HEK293 (cell line): Measurements from ENCODE around the gene NTSR1.

Source experiments
- CTCF ChIA-PET: fragments of 350-600 bp; formaldehyde crosslinking; extraction: SDS; loops from one replicate; lab custom pipeline; 2021; ENCODE audit warnings: antibody characterized with exemption; lab: Yijun Ruan, JAX
- POLR2A ChIA-PET: fragments of 300-600 bp; formaldehyde crosslinking; extraction: SDS; loops from one replicate; lab custom pipeline; 2020; ENCODE audit warnings: antibody characterized with exemption, inconsistent platforms; lab: Yijun Ruan, JAX
- H3K27ac ChIP-seq: fragments of 200-500 bp; sonication (Bioruptor generic); 2 replicates; pipeline ENCODE4 v1.5.1; 2014; ENCODE audit warnings: low read depth, low read length, control low read depth, inconsistent platforms; ENCODE audit errors: extremely low read depth
- H3K36me3 ChIP-seq, 2 experiments: fragments of 200-500 bp in 1 of 2; sonication (Bioruptor generic) in 1 of 2; 1 replicate in 1 of 2; 2 replicates in 1 of 2; pipeline ENCODE4 v1.5.1; 2014 to 2017; ENCODE audit warnings: inconsistent platforms in 2 of 2, low read length in 2 of 2; ENCODE audit not compliant: control insufficient read depth in 2 of 2, insufficient read depth in 1 of 2
- H3K4me1 ChIP-seq: fragments of 200-500 bp; sonication (Bioruptor generic); 2 replicates; pipeline ENCODE4 v1.5.1; 2014; ENCODE audit warnings: mild to moderate bottlenecking, low read length, inconsistent platforms; ENCODE audit not compliant: control insufficient read depth, insufficient read depth
- H3K4me3 ChIP-seq: 2 replicates; pipeline ENCODE4 v1.5.1; 2011; ENCODE audit warnings: low read depth, mild to moderate bottlenecking, control low read depth, low read length, moderate library complexity
- H3K9me3 ChIP-seq: fragments of 200-500 bp; sonication (Bioruptor generic); 2 replicates; pipeline ENCODE4 v1.5.1; 2014; ENCODE audit warnings: low read depth, low read length, inconsistent platforms; ENCODE audit not compliant: control insufficient read depth, insufficient read depth
- KLF9 ChIP-seq: fragments of 450-650 bp; formaldehyde crosslinking; IDR thresholded peaks from 2 replicates; pipeline ENCODE4 v1.5.1; 2016; ENCODE audit warnings: missing biosample characterization, missing genetic modification characterization, low read depth
- ZBTB17 ChIP-seq: fragments of 450-650 bp; formaldehyde crosslinking; IDR thresholded peaks from 2 replicates; pipeline ENCODE4 v1.5.1; 2016; ENCODE audit warnings: missing biosample characterization, missing genetic modification characterization
- ZBTB8A ChIP-seq: fragments of 450-650 bp; formaldehyde crosslinking; IDR thresholded peaks from 2 replicates; pipeline ENCODE4 v1.5.1; 2016; ENCODE audit warnings: missing biosample characterization, missing genetic modification characterization
- ZNF112 ChIP-seq: fragments of 450-650 bp; formaldehyde crosslinking; IDR thresholded peaks from 2 replicates; pipeline ENCODE4 v1.5.0; 2017; ENCODE audit warnings: missing biosample characterization, missing genetic modification characterization
- ZNF132 ChIP-seq: fragments of 450-650 bp; formaldehyde crosslinking; IDR thresholded peaks from 2 replicates; pipeline ENCODE4 v1.5.1; 2017; ENCODE audit warnings: missing biosample characterization, missing genetic modification characterization, borderline replicate concordance
- ZNF155 ChIP-seq: fragments of 450-650 bp; formaldehyde crosslinking; IDR thresholded peaks from 2 replicates; pipeline ENCODE4 v1.5.1; 2016; ENCODE audit warnings: missing biosample characterization, missing genetic modification characterization
- ZNF211 ChIP-seq: fragments of 450-650 bp; formaldehyde crosslinking; IDR thresholded peaks from 2 replicates; pipeline ENCODE4 v1.5.1; 2016; ENCODE audit warnings: low read depth, missing biosample characterization, missing genetic modification characterization
- ZNF221 ChIP-seq: fragments of 450-650 bp; formaldehyde crosslinking; IDR thresholded peaks from 2 replicates; pipeline ENCODE4 v1.5.1; 2017; ENCODE audit warnings: missing biosample characterization, missing genetic modification characterization, borderline replicate concordance
- ZNF23 ChIP-seq: fragments of 450-650 bp; formaldehyde crosslinking; IDR thresholded peaks from 2 replicates; pipeline ENCODE4 v1.5.1; 2016; ENCODE audit warnings: missing biosample characterization, missing genetic modification characterization, borderline replicate concordance
- ZNF292 ChIP-seq: fragments of 450-650 bp; formaldehyde crosslinking; IDR thresholded peaks from 2 replicates; pipeline ENCODE4 v1.5.1; 2016; ENCODE audit warnings: low read depth, missing biosample characterization, missing genetic modification characterization, borderline replicate concordance
- ZNF324 ChIP-seq: fragments of 450-650 bp; formaldehyde crosslinking; IDR thresholded peaks from 2 replicates; pipeline ENCODE4 v1.5.1; 2016; ENCODE audit warnings: missing biosample characterization, missing genetic modification characterization
- ZNF394 ChIP-seq: fragments of 450-650 bp; formaldehyde crosslinking; IDR thresholded peaks from 2 replicates; pipeline ENCODE4 v1.5.1; 2016; ENCODE audit warnings: missing biosample characterization, missing genetic modification characterization, mild to moderate bottlenecking, moderate library complexity, borderline replicate concordance
- ZNF48 ChIP-seq: fragments of 450-650 bp; formaldehyde crosslinking; IDR thresholded peaks from 2 replicates; pipeline ENCODE4 v1.5.1; 2016; ENCODE audit warnings: missing biosample characterization, missing genetic modification characterization
- ZNF837 ChIP-seq: fragments of 450-650 bp; formaldehyde crosslinking; IDR thresholded peaks from 2 replicates; pipeline ENCODE4 v1.5.1; 2016; ENCODE audit warnings: missing biosample characterization, missing genetic modification characterization
- TF ChIP-seq, protein P1 (sequence below): fragments of 450-650 bp; formaldehyde crosslinking; IDR thresholded peaks from 2 replicates; pipeline ENCODE4 v1.5.1; 2016; ENCODE audit warnings: missing biosample characterization, missing genetic modification characterization
- TF ChIP-seq, protein P2 (sequence below): fragments of 450-650 bp; formaldehyde crosslinking; IDR thresholded peaks from 2 replicates; pipeline ENCODE4 v1.5.1; 2016; ENCODE audit warnings: missing biosample characterization, missing genetic modification characterization, borderline replicate concordance
- TF ChIP-seq, protein P3 (sequence below): fragments of 450-650 bp; formaldehyde crosslinking; IDR thresholded peaks from 2 replicates; pipeline ENCODE4 v1.5.1; 2017; ENCODE audit warnings: missing biosample characterization, missing genetic modification characterization
- TF ChIP-seq, protein P4 (sequence below): fragments of 450-650 bp; formaldehyde crosslinking; IDR thresholded peaks from 2 replicates; pipeline ENCODE4 v1.5.1; 2016; ENCODE audit warnings: missing biosample characterization, missing genetic modification characterization
- TF ChIP-seq, protein P5 (sequence below): fragments of 450-650 bp; formaldehyde crosslinking; IDR thresholded peaks from 2 replicates; pipeline ENCODE4 v1.5.1; 2016; ENCODE audit warnings: missing biosample characterization, missing genetic modification characterization
- TF ChIP-seq, protein P6 (sequence below): fragments of 450-650 bp; formaldehyde crosslinking; optimal IDR thresholded peaks from 2 replicates; pipeline ENCODE3; 2016; ENCODE audit warnings: missing biosample characterization, mild to moderate bottlenecking, missing genetic modification characterization
- TF ChIP-seq, protein P7 (sequence below): fragments of 450-650 bp; formaldehyde crosslinking; IDR thresholded peaks from 2 replicates; pipeline ENCODE4 v1.5.1; 2017; ENCODE audit warnings: missing biosample characterization, missing genetic modification characterization

The NTSR1 gene

DNA sequence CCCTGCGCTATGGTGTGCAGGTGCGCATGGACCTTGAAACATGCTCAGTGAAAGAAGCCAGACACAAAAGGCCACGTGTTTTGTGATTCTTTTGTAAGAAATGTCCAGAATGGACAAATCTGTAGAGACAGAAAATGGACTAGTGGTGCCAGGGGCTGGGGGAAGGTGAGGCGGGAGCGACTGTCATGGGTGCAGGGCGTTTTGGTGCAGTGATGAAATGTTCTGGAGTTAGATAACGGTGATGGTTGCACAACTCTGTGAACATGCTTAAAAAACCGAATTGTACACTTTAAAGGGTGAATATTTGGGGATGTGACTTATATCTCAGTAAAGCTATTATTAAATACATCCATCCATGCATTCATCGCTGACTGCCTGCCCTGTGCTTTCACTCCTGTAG lies 31.7 kb upstream of the NTSR1 start (continued):
- TF ChIP-seq ZNF837 (tag by site-specific recombination) = no peak

DNA sequence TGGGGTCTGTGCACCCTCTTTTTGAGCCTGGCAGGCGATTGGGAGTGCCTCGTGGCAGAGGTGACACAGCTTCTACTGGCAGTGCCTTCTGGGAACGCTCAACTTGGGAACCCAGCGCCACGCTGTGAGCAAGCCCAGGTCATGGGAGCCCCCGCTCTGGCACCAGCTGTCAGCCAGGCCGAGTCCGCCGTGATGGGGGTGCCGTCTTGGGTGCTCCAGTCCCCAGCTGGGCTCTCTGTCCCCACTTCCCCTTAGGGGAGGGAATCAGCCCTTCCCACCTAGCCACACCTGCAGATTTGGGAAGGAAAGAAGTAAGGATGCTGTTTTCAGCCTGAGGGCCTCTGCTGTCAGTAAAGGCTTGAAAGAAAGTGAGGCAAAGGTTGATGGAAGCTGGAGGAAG lies 31.0 kb upstream of the NTSR1 start:
- H3K36me3 ChIP-seq = no peaks in the 10 kb centered on the region

More for the DNA sequence above, 31.0 kb upstream of the NTSR1 start:
- no peak overlapping the region for H3K27ac ChIP-seq
- no peak overlapping the region for H3K4me3 ChIP-seq
- ChIA-PET POLR2A (interaction anchor here (0.6 kb wide), 1 partner anchor 102 kb away, joined by 3 read pairs; no protein-coding TSS in a partner anchor), CTCF (interaction anchor here (0.6 to 3.0 kb wide), 4 partner anchors 21 to 181 kb away, joined by 3 to 18 read pairs (median 4); no protein-coding TSS in a partner anchor)
- TF ChIP-seq, protein P1, sequence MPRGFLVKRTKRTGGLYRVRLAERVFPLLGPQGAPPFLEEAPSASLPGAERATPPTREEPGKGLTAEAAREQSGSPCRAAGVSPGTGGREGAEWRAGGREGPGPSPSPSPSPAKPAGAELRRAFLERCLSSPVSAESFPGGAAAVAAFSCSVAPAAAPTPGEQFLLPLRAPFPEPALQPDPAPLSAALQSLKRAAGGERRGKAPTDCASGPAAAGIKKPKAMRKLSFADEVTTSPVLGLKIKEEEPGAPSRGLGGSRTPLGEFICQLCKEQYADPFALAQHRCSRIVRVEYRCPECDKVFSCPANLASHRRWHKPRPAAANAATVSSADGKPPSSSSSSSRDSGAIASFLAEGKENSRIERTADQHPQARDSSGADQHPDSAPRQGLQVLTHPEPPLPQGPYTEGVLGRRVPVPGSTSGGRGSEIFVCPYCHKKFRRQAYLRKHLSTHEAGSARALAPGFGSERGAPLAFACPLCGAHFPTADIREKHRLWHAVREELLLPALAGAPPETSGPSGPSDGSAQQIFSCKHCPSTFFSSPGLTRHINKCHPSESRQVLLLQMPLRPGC = no peak
- TF ChIP-seq, protein P2, sequence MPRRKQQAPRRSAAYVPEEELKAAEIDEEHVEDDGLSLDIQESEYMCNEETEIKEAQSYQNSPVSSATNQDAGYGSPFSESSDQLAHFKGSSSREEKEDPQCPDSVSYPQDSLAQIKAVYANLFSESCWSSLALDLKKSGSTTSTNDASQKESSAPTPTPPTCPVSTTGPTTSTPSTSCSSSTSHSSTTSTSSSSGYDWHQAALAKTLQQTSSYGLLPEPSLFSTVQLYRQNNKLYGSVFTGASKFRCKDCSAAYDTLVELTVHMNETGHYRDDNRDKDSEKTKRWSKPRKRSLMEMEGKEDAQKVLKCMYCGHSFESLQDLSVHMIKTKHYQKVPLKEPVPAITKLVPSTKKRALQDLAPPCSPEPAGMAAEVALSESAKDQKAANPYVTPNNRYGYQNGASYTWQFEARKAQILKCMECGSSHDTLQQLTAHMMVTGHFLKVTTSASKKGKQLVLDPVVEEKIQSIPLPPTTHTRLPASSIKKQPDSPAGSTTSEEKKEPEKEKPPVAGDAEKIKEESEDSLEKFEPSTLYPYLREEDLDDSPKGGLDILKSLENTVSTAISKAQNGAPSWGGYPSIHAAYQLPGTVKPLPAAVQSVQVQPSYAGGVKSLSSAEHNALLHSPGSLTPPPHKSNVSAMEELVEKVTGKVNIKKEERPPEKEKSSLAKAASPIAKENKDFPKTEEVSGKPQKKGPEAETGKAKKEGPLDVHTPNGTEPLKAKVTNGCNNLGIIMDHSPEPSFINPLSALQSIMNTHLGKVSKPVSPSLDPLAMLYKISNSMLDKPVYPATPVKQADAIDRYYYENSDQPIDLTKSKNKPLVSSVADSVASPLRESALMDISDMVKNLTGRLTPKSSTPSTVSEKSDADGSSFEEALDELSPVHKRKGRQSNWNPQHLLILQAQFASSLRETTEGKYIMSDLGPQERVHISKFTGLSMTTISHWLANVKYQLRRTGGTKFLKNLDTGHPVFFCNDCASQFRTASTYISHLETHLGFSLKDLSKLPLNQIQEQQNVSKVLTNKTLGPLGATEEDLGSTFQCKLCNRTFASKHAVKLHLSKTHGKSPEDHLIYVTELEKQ (tag by site-specific recombination) = no peak
- TF ChIP-seq ZNF292 (no peak), ZNF132 (tag by site-specific recombination) (no peak), ZNF211 (no peak), ZNF155 (no peak), ZNF23 (tag by site-specific recombination) (no peak), ZNF221 (tag by site-specific recombination) (no peak), KLF9 (tag by site-specific recombination) (no peak), ZNF48 (tag by site-specific recombination) (no peak), ZNF112 (tag by site-specific recombination) (no peak), ZBTB17 (tag by site-specific recombination) (no peak), ZNF324 (no peak), ZNF394 (tag by site-specific recombination) (no peak), ZBTB8A (tag by site-specific recombination) (no peak)
- TF ChIP-seq, protein P3, sequence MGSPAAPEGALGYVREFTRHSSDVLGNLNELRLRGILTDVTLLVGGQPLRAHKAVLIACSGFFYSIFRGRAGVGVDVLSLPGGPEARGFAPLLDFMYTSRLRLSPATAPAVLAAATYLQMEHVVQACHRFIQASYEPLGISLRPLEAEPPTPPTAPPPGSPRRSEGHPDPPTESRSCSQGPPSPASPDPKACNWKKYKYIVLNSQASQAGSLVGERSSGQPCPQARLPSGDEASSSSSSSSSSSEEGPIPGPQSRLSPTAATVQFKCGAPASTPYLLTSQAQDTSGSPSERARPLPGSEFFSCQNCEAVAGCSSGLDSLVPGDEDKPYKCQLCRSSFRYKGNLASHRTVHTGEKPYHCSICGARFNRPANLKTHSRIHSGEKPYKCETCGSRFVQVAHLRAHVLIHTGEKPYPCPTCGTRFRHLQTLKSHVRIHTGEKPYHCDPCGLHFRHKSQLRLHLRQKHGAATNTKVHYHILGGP (tag by site-specific recombination) = no peak
- TF ChIP-seq, protein P4, sequence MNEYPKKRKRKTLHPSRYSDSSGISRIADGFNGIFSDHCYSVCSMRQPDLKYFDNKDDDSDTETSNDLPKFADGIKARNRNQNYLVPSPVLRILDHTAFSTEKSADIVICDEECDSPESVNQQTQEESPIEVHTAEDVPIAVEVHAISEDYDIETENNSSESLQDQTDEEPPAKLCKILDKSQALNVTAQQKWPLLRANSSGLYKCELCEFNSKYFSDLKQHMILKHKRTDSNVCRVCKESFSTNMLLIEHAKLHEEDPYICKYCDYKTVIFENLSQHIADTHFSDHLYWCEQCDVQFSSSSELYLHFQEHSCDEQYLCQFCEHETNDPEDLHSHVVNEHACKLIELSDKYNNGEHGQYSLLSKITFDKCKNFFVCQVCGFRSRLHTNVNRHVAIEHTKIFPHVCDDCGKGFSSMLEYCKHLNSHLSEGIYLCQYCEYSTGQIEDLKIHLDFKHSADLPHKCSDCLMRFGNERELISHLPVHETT (tag by site-specific recombination) = no peak
- TF ChIP-seq, protein P5, sequence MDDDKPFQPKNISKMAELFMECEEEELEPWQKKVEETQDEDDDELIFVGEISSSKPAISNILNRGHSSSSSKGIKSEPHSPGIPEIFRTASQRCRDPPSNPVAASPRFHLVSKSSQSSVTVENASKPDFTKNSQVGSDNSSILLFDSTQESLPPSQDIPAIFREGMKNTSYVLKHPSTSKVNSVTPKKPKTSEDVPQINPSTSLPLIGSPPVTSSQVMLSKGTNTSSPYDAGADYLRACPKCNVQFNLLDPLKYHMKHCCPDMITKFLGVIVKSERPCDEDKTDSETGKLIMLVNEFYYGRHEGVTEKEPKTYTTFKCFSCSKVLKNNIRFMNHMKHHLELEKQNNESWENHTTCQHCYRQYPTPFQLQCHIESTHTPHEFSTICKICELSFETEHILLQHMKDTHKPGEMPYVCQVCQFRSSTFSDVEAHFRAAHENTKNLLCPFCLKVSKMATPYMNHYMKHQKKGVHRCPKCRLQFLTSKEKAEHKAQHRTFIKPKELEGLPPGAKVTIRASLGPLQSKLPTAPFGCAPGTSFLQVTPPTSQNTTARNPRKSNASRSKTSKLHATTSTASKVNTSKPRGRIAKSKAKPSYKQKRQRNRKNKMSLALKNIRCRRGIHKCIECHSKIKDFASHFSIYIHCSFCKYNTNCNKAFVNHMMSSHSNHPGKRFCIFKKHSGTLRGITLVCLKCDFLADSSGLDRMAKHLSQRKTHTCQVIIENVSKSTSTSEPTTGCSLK (tag by site-specific recombination) = no peak
- TF ChIP-seq, protein P6, sequence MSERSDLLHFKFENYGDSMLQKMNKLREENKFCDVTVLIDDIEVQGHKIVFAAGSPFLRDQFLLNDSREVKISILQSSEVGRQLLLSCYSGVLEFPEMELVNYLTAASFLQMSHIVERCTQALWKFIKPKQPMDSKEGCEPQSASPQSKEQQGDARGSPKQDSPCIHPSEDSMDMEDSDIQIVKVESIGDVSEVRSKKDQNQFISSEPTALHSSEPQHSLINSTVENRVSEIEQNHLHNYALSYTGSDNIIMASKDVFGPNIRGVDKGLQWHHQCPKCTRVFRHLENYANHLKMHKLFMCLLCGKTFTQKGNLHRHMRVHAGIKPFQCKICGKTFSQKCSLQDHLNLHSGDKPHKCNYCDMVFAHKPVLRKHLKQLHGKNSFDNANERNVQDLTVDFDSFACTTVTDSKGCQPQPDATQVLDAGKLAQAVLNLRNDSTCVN = no peak
- TF ChIP-seq, protein P7, sequence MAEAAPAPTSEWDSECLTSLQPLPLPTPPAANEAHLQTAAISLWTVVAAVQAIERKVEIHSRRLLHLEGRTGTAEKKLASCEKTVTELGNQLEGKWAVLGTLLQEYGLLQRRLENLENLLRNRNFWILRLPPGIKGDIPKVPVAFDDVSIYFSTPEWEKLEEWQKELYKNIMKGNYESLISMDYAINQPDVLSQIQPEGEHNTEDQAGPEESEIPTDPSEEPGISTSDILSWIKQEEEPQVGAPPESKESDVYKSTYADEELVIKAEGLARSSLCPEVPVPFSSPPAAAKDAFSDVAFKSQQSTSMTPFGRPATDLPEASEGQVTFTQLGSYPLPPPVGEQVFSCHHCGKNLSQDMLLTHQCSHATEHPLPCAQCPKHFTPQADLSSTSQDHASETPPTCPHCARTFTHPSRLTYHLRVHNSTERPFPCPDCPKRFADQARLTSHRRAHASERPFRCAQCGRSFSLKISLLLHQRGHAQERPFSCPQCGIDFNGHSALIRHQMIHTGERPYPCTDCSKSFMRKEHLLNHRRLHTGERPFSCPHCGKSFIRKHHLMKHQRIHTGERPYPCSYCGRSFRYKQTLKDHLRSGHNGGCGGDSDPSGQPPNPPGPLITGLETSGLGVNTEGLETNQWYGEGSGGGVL (tag by site-specific recombination) = no peak
- H3K4me1 ChIP-seq = no peaks in the 10 kb centered on the region
- H3K9me3 ChIP-seq = no peaks in the 10 kb centered on the region
